IPS DF 19.7 (cell line): ENCODE results near the gene GPR26.

Experiments
- DNase-seq: peaks from one replicate; pipeline ENCODE4 v3.0.0-alpha.2; 2013; ENCODE audit warnings: low read depth, low spot score

Gene GPR26

GRCh38 chr10:123645615-123646014 lies 20.5 kb upstream of the GPR26 start:
- DNase-seq, result no peak

- DNase-seq, result no peak
Measured at GRCh38 chr10:123648595-123648994, 17.6 kb upstream of the GPR26 start.

- no peak for DNase-seq
Measured at GRCh38 chr10:123649676-123650075, 16.5 kb upstream of the GPR26 start.

- DNase-seq, result no peak
Measured at GRCh38 chr10:123651421-123652047, 14.6 kb upstream of the GPR26 start.

- DNase-seq, result peak; percentile 71
Measured at GRCh38 chr10:123655751-123656150, 10.4 kb upstream of the GPR26 start.

GRCh38 chr10:123663522-123663921 lies 2.6 kb upstream of the GPR26 start:
- no peak for DNase-seq

- DNase-seq, result no peak
Measured at GRCh38 chr10:123665491-123666286, 466 bp upstream of the GPR26 start.

GRCh38 chr10:123669886-123670285 lies 3.7 kb downstream of the GPR26 start:
- DNase-seq, result no peak

GRCh38 chr10:123673198-123673597 lies 7.0 kb downstream of the GPR26 start:
- no peak for DNase-seq

GRCh38 chr10:123674741-123675140 lies 8.6 kb downstream of the GPR26 start:
- DNase-seq, result no peak

GRCh38 chr10:123675811-123676210 lies 9.7 kb downstream of the GPR26 start:
- DNase-seq, result no peak

GRCh38 chr10:123677556-123677955 lies 11.4 kb downstream of the GPR26 start:
- no peak for DNase-seq

- no peak for DNase-seq
Measured at GRCh38 chr10:123678376-123678775, 12.2 kb downstream of the GPR26 start.

- DNase-seq, result no peak
Measured at GRCh38 chr10:123681285-123681684, 15.1 kb downstream of the GPR26 start.

GRCh38 chr10:123682477-123682876 lies 16.3 kb downstream of the GPR26 start:
- no peak for DNase-seq

GRCh38 chr10:123683459-123683858 lies 17.3 kb downstream of the GPR26 start:
- no peak for DNase-seq

- DNase-seq, result no peak
Measured at GRCh38 chr10:123683865-123684264, 17.7 kb downstream of the GPR26 start.

- DNase-seq, result no peak
Measured at GRCh38 chr10:123685260-123685659, 19.1 kb downstream of the GPR26 start.

- DNase-seq, result no peak
Measured at GRCh38 chr10:123687758-123688157, 21.6 kb downstream of the GPR26 start.

- no peak for DNase-seq
Measured at GRCh38 chr10:123689880-123690279, 23.7 kb downstream of the GPR26 start.

- DNase-seq, result no peak
Measured at GRCh38 chr10:123703195-123703790, 37.1 kb downstream of the GPR26 start.

- DNase-seq, result no peak
Measured at GRCh38 chr10:123704076-123704475, 37.9 kb downstream of the GPR26 start.

GRCh38 chr10:123704812-123705211 lies 38.7 kb downstream of the GPR26 start:
- DNase-seq, result no peak
